Measurements from ENCODE around the gene CCDC137. TPM values are rescaled to one million over a fixed set of nuclear protein-coding genes. Genes with fewer than 3 reads are reported as not detected.

The CCDC137 gene
- polyA plus RNA-seq, 1 of the 3 experiments (the other 2 are of a cell fraction) = 62.4 TPM

GRCh38 chr17:81713556-81714411 is 47.2 kb downstream of the CCDC137 start:
- CTCF ChIA-PET = interaction anchor here (0.9 to 4.4 kb wide), 13 partner anchors 9 to 522 kb away, joined by 3 to 33 read pairs (median 4); partner anchors contain the start of gene MRPL12

More at GRCh38 chr17:81713556-81714411, 47.2 kb downstream of the CCDC137 start:
- TF ChIP-seq SIN3A (IDR thresholded peaks at IDR 0.05; ENCODE audit: borderline replicate concordance, low read depth, low read length) (no peak), REST (IDR thresholded peaks at IDR 0.05; ENCODE audit: low read depth, low read length) (no peak), RCOR1 (IDR thresholded peaks at IDR 0.05; ENCODE audit: low read length) (no peak), CHD2 (IDR thresholded peaks at IDR 0.05; ENCODE audit: low read length, partially characterized antibody) (peak; percentile 23), CTCF (IDR thresholded peaks at IDR 0.05) (no peak), GATA2 (CRISPR knock-in tag; IDR thresholded peaks at IDR 0.05) (no peak), IRF3 (IDR thresholded peaks at IDR 0.05; ENCODE audit: low read depth, low read length) (no peak), FOSL2 (IDR thresholded peaks at IDR 0.05; ENCODE audit: borderline replicate concordance, low read depth) (no peak), MXI1 (IDR thresholded peaks at IDR 0.05; ENCODE audit: low read depth, low read length) (peak; percentile 54; the same call in 1 of the 2 replicates), EP300 (IDR thresholded peaks at IDR 0.05; ENCODE audit: borderline replicate concordance in 1 of 2, low read depth in 1 of 2, low read length in 1 of 2) (peak in 1 of 2 experiments; percentile 15; a peak in 1 of 4 replicates), ELF1 (IDR thresholded peaks at IDR 0.05) (no peak), ZBTB33 (IDR thresholded peaks at IDR 0.05; ENCODE audit: borderline replicate concordance, low read depth) (no peak), EZH2phosphoT487 (IDR thresholded peaks at IDR 0.05; ENCODE audit: borderline replicate concordance, low read depth) (no peak), NRF1 (IDR thresholded peaks at IDR 0.05; ENCODE audit: low read depth, low read length) (no peak), TEAD4 (IDR thresholded peaks at IDR 0.05; ENCODE audit: borderline replicate concordance, insufficient read depth) (no peak), RAD21 (IDR thresholded peaks at IDR 0.05; ENCODE audit: low read length) (no peak), JUND (IDR thresholded peaks at IDR 0.05) (no peak)
- H3K27ac ChIP-seq (ENCODE audit: low read depth in 2 of 2, low read length in 1 of 2) = peak overlapping the region in 1 of 2 experiments; percentile 75; a peak in 3 of 4 replicates
- peak overlapping the region; percentile 89 for H3K4me2 ChIP-seq
- peaks cover 24% of the 10 kb centered on the region; the same call in 1 of the 2 replicates for H3K79me2 ChIP-seq (ENCODE audit: insufficient read depth)
- H3K9me3 ChIP-seq = no peaks in the 10 kb centered on the region
- H3K4me1 ChIP-seq (ENCODE audit: control insufficient read depth in 1 of 2, insufficient read depth in 2 of 2, low read depth in 1 of 2, low read length in 1 of 2) = peaks cover 22 to 33% of the 10 kb centered on the region in 2 experiments; a peak in 3 of 4 replicates
- peaks cover 19% of the 10 kb centered on the region for H3F3A ChIP-seq (replicated peaks; ENCODE audit: insufficient read depth)
- POLR2A ChIA-PET = interaction anchor here (0.8 to 3.8 kb wide), 8 partner anchors 10 to 158 kb away, joined by 3 to 30 read pairs (median 3); partner anchors contain the start of genes MCRIP1 and MRPL12
- peaks cover 0 to 10% of the 10 kb centered on the region in 2 experiments for H3K36me3 ChIP-seq (replicated peaks in 1 of 2; ENCODE audit: control insufficient read depth in 1 of 2, insufficient read depth in 2 of 2, low read length in 1 of 2)
- H3K27me3 ChIP-seq (ENCODE audit: insufficient read depth) = no peaks in the 10 kb centered on the region
- H2AFZ ChIP-seq (ENCODE audit: low read depth) = no peak overlapping the region
- H3K4me3 ChIP-seq (ENCODE audit: low read depth in 2 of 2, low read length in 1 of 2) = peak overlapping the region; percentile 73 to 80
- peak overlapping the region; percentile 69; the same call in 1 of the 2 replicates for H3K9ac ChIP-seq
- H4K20me1 ChIP-seq (ENCODE audit: insufficient read depth) = no peaks in the 10 kb centered on the region
- DNase-seq = peak; percentile 90
- no peaks in the 10 kb centered on the region for H3K9me2 ChIP-seq
- WGBS (ENCODE audit: low lambda C conversion rate) = 68% methylated on average over 32 of the region's 36 CpGs
